Common myeloid progenitor, CD34-positive (primary cell): ENCODE results near the gene GTF2IRD1.

Experiments used
- CTCF ChIA-PET: fragments of 350-600 bp; sonication (Branson Sonifier 250); formaldehyde crosslinking; loops from one replicate; lab custom pipeline; 2021; ENCODE audit warnings: antibody characterized with exemption; lab: Charles Lee
- POLR2A ChIA-PET: fragments of 350-600 bp; sonication (Branson Sonifier 250); formaldehyde crosslinking; loops from one replicate; lab custom pipeline; 2021; ENCODE audit warnings: antibody characterized with exemption; lab: Charles Lee
- DNase-seq, 3 donors: peaks; one replicate each; pipeline versions ENCODE4 v3.0.0 to v3.0.0-alpha.2; 2013
- H3K27ac ChIP-seq, 2 experiments: 1 replicate in 1 of 2; 2 replicates in 1 of 2; pipeline ENCODE4 v1.7.0; 2013; ENCODE audit warnings: inconsistent platforms in 2 of 2, low read length in 2 of 2, mild to moderate bottlenecking in 2 of 2, low read depth in 1 of 2, moderate library complexity in 1 of 2; ENCODE audit not compliant: severe bottlenecking in 2 of 2, insufficient read depth in 1 of 2, poor library complexity in 1 of 2
- H3K27me3 ChIP-seq, 5 experiments: replicated peaks in 2 of 5; 1 replicate in 3 of 5; 2 replicates in 2 of 5; pipeline versions ENCODE4 v1.6.1 to v1.7.0; 2013; ENCODE audit warnings: low read length in 4 of 5, mild to moderate bottlenecking in 2 of 5, moderate library complexity in 2 of 5, inconsistent platforms in 1 of 5; ENCODE audit not compliant: insufficient read depth in 5 of 5, control insufficient read depth in 4 of 5
- H3K36me3 ChIP-seq, 4 experiments: 1 replicate in 2 of 4; 2 replicates in 2 of 4; pipeline versions ENCODE4 v1.6.1 to v1.7.0; 2013; ENCODE audit warnings: low read length in 3 of 4, control low read depth in 1 of 4, mild to moderate bottlenecking in 1 of 4; ENCODE audit not compliant: control insufficient read depth in 4 of 4, insufficient read depth in 4 of 4
- H3K4me1 ChIP-seq, 4 experiments: 1 replicate in 3 of 4; 2 replicates in 1 of 4; pipeline versions ENCODE4 v1.6.1 to v1.7.1; 2013; ENCODE audit warnings: low read length in 3 of 4, mild to moderate bottlenecking in 3 of 4, control low read depth in 1 of 4, inconsistent platforms in 1 of 4, moderate library complexity in 1 of 4; ENCODE audit not compliant: control insufficient read depth in 4 of 4, insufficient read depth in 4 of 4; ENCODE audit errors: control extremely low read depth in 1 of 4
- H3K4me3 ChIP-seq, 7 experiments: 1 replicate in 4 of 7; 2 replicates in 3 of 7; pipeline versions ENCODE4 v1.5.1 to v1.7.0; 2013; ENCODE audit warnings: mild to moderate bottlenecking in 7 of 7, low read length in 6 of 7, moderate library complexity in 6 of 7, inconsistent platforms in 2 of 7, low read depth in 2 of 7, control low read depth in 1 of 7; ENCODE audit not compliant: insufficient read depth in 4 of 7, control insufficient read depth in 1 of 7; ENCODE audit errors: extremely low read depth in 1 of 7
- H3K9me3 ChIP-seq, 5 experiments: 1 replicate in 4 of 5; 2 replicates in 1 of 5; pipeline versions ENCODE4 v1.6.1 to v1.7.1; 2013; ENCODE audit warnings: low read length in 4 of 5, mild to moderate bottlenecking in 2 of 5, inconsistent platforms in 1 of 5, low read depth in 1 of 5, moderate library complexity in 1 of 5; ENCODE audit not compliant: control insufficient read depth in 4 of 5, insufficient read depth in 2 of 5; ENCODE audit errors: control extremely low read depth in 1 of 5
- WGBS: methylation state at CpG from one replicate; pipeline ENCODE4 v1.1.5; 2013; ENCODE audit not compliant: insufficient coverage; 5-methylcytosine and 5-hydroxymethylcytosine counted together

GTF2IRD1 gene

DNA sequence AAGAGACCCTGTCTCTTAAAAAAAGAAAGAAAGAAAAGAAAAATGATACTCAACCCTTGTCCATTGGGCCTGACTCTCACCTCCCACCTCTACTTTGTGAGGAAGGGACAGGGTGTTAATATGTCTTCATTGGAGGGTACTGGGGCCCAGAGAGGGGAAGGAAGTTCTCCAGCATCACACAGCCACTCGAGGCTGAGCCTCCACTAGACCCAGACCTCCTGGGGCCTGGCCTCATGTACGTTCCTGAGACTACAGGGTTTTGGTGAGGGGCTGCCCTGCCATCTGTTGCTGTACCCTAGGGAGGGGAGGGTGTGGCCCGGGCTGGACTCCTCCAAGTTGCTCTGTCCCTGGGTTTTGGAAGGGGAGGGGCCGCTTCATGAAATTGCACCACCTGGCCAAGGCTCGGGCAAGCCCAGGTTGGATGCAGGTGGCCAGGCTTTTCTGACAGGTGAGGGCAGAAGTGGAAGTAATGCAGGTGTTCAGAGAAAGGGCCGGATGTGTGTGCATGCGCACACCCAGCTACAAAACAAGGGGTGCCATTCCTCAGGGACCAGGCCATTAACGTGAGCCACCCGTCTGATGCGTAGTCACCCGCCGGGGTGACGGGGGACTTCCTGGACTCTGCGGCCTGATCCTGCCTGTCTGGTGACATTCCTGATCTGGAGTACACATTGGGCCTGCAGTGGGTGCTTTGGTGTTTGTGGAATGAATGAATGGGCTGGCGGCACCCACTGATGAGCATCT is 21.7 kb downstream of the GTF2IRD1 start:
- Histone ChIP-seq H3K36me3 (no peaks in the 10 kb centered on the region), H3K4me3 (no peak overlapping the region), H3K27me3 (no peaks in the 10 kb centered on the region), H3K27ac (no peak overlapping the region), H3K9me3 (no peaks in the 10 kb centered on the region), H3K4me1 (peaks cover 0 to 29% (median 26%) of the 10 kb centered on the region in 4 experiments)
- POLR2A ChIA-PET: no interaction called here
- DNase-seq: no peak
- CTCF ChIA-PET: no interaction called here
- WGBS: 87% methylated on average over 13 of the region's 15 CpGs

DNA sequence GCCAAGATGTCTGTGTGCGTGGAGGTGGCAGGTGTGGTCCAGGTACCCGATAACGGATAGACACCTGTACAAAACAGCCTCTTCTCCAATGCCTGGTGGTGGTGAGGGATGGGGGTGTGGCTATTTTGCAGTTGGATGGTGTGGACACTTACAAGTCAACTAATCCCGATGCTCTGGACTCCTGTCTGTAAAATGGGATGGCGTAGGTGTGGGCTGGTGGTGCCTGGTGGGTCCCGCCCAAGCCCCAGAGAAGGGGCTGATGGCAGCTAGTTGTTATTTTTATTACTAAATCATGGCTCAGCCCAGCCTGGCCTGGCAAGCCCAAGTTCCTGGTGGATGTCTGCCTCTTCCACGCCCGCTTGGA is 22.3 kb downstream of the GTF2IRD1 start:
- H3K36me3 ChIP-seq: no peaks in the 10 kb centered on the region
- no peaks in the 10 kb centered on the region for H3K9me3 ChIP-seq
- H3K27ac ChIP-seq: no peak overlapping the region
- no peak overlapping the region for H3K4me3 ChIP-seq
- no peak for DNase-seq
- no peaks in the 10 kb centered on the region for H3K27me3 ChIP-seq
- CTCF ChIA-PET: no interaction called here
- H3K4me1 ChIP-seq: peaks cover 0 to 35% (median 32%) of the 10 kb centered on the region in 4 experiments
- WGBS: 100% methylated on average over 4 of the region's 8 CpGs
- POLR2A ChIA-PET: no interaction called here

DNA sequence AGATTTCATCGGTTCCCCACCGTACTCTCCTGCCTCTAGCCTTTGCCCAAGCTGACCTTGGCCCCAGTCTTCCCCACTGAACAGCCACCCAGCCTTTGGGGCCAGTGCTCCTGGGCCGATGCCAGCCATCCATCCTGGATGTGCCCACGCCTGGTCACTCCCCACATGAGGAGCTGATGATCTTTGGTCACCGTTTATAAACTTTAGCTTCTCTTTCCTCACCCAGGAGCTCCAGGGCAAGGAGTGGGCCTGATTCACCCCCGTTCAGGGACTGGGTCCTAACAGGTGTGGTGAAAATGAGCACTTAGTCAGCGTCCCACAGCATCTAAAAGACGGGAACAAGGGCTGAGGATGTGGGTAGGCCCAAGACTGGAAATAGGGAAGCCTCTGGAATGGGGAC is 22.9 kb downstream of the GTF2IRD1 start:
- no peaks in the 10 kb centered on the region for H3K36me3 ChIP-seq
- CTCF ChIA-PET: no interaction called here
- no peak overlapping the region for H3K4me3 ChIP-seq
- POLR2A ChIA-PET: no interaction called here
- 94% methylated on average over 7 of the region's 8 CpGs for WGBS
- H3K9me3 ChIP-seq: no peaks in the 10 kb centered on the region
- H3K27ac ChIP-seq: no peak overlapping the region
- peaks cover 0 to 41% (median 37%) of the 10 kb centered on the region in 4 experiments for H3K4me1 ChIP-seq
- DNase-seq: no peak
- H3K27me3 ChIP-seq: no peaks in the 10 kb centered on the region

DNA sequence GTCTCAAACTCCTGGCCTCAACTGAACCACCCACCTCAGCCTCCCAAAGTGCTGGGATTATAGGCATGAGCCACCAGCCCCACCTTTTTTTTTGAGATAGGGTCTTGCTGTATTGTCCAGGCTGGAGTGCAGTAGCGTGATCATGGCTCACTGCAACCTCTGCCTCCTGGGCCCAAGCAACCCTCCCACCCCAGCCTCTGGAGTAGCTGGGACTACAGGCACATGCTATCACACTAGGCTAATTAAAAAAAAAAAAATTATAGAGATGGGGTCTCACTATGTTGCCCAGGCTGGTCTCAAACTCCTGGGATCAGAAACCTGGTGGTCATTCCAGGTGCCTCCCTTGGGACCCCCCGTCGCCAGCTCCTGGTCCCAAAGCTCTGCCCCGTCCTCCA is 25.0 kb downstream of the GTF2IRD1 start:
- no peak for DNase-seq
- Histone ChIP-seq H3K4me3 (no peak overlapping the region), H3K4me1 (peaks cover 0 to 43% (median 39%) of the 10 kb centered on the region in 4 experiments), H3K27ac (no peak overlapping the region), H3K36me3 (no peaks in the 10 kb centered on the region), H3K9me3 (no peaks in the 10 kb centered on the region), H3K27me3 (no peaks in the 10 kb centered on the region)
- 100% methylated on average over 3 of the region's 4 CpGs for WGBS
- POLR2A ChIA-PET: interaction anchor here (0.7 kb wide), 1 partner anchor 70 kb away, joined by 3 read pairs; no protein-coding TSS in a partner anchor
- CTCF ChIA-PET: interaction anchor here (0.5 to 1.4 kb wide), 3 partner anchors 13 to 39 kb away, joined by 3 read pairs; no protein-coding TSS in a partner anchor

DNA sequence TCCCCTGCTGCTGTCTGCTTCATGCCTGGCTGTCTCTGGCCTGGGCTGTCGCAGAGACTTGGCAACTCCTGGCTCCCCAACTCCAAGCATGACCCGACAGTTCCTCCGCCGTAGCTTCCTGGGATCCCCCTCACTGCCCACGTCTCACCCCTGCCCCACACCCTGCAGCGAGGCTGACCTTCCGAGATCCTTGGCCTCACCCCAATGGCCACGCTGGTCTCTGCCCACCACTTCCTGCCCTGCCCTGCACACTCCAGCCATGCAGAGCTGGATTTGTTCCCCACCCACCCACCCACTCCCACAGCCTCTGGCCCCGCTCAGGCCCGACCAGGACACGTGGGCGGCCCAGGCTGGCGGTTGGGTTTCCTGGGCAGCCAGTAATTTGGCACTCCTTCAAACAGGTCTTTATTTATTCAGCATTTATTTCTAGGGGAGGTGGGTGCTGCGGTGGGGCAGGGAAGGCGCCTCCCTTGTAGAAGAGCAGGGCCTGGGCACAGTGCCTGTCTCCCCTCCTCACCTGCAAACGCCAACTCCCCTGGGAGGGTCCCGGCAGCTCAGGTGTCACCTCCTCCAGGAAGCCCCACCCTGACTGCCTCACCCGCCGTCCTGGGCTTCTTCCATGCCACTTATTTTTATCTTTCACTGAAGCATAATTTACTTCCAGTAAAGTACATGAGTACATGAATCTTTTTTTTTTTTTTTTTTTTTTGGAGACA is 25.5 kb downstream of the GTF2IRD1 start:
- Histone ChIP-seq H3K4me3 (peak overlapping the region in 1 of 7 experiments; percentile 23), H3K4me1 (peaks cover 0 to 43% (median 39%) of the 10 kb centered on the region in 4 experiments), H3K27me3 (no peaks in the 10 kb centered on the region), H3K36me3 (no peaks in the 10 kb centered on the region), H3K27ac (no peak overlapping the region), H3K9me3 (no peaks in the 10 kb centered on the region)
- 61% methylated on average over 7 of the region's 19 CpGs for WGBS
- POLR2A ChIA-PET: interaction anchor here (0.7 kb wide), 1 partner anchor 70 kb away, joined by 3 read pairs; no protein-coding TSS in a partner anchor
- CTCF ChIA-PET: no interaction called here
- DNase-seq: peak in 2 of 3 donors; percentile 25 to 46

DNA sequence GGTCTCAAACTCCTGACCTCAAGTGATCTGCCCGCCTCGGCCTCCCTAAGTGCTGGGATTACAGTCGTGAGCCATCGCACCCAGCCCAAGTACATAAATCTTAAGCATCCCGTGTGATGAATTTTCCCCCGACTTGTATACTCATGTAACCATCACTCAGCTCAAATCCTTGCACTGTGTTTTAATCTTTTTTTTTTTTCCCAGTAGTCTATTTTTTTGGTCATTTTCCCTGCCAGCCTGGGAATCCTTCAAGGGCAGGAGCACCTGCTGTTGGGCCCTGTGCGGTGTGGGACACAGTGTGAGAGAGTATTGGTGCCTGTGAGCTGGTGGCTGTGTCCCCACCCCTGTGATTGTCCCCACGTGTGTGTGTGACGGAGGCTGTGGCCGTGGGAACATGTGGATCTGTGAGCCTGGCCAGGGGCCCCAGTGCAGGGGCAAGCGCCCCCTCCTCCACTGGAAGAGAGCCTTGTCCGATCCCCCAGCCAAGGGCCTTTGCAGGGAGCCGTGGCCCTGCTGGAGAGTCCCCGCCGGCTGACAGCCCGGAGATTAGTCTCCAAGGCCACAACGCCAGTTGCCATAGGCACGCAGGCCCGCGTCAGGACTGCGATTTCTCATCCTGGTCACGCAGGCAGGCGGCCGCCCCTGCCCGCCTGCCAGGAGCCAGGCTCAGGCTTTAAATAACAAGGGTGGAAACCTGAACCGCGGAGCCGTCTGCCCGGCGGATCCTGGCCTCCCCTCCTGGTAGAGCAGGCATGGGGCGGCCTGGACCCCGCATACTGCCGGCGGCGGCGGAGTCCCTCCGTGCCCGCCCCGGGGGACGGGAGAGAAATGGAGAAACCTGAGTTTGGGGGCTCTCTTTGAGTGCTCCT is 26.5 kb downstream of the GTF2IRD1 start:
- Histone ChIP-seq H3K36me3 (no peaks in the 10 kb centered on the region), H3K27me3 (no peaks in the 10 kb centered on the region), H3K9me3 (no peaks in the 10 kb centered on the region), H3K4me3 (peak overlapping the region in 6 of 7 experiments; percentile 30 to 82 (median 66)), H3K27ac (peak overlapping the region in 1 of 2 experiments; percentile 34), H3K4me1 (peaks cover 0 to 43% (median 39%) of the 10 kb centered on the region in 4 experiments)
- POLR2A ChIA-PET: no interaction called here
- CTCF ChIA-PET: interaction anchor here (1.1 kb wide), 1 partner anchor 87 kb away, joined by 3 read pairs; no protein-coding TSS in a partner anchor
- WGBS: 26% methylated on average over 38 of the region's 40 CpGs
- DNase-seq: peak; percentile 34 to 76 (median 63)
